NCI-H526 (cell line): ENCODE measurements around the gene GALNT15.

ENCODE experiments used
- DNase-seq, 2 experiments: peaks; one replicate each; lab custom pipeline; 2025; lab: John Stamatoyannopoulos, UW

Gene GALNT15

DNA sequence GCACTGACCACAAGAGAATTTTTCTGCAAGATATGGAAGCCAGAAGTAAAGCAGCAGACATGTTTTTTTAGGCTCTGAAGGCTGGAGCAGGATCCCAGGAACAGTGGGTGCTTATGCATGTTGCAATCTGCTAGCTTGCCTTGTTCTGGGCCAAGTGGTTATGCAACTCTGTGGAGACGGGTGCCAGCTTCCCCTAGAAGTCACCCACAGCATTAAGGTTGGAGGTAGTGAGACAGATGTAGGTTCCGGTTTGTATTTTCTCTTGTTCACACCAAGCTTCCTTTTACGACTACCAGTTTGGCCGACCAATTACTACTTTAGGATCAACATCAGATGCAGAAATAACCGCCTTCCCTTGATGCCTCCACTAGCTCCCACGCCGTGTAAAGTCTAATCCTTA, 79.1 kb downstream of the GALNT15 start:
- DNase-seq: no peak

DNA sequence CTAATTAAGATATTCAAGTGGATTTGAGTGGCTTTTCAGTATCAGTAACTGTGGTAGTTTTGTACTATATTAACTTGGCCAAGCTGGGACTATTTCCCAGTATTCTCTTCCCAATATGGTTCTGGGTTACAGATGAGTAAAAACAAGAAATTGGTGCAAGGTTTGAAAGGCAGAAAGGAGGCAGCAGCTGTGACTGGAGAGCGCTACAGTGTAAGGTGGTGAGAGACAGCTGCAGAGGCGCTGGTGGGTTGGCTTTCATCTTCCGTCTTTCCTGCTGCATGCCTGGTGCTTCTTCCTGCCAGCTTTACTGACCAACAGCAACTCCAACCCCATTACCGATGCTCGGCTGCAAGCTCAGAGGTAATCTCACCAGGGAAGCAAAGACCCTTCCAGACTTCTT, 80.4 kb downstream of the GALNT15 start:
- DNase-seq: no peak

- no peak for DNase-seq
Observed at GRCh38 chr3:16255326-16255725, 80.8 kb downstream of the GALNT15 start.

- no peak for DNase-seq
Observed at GRCh38 chr3:16255726-16256125, 81.2 kb downstream of the GALNT15 start.

DNA sequence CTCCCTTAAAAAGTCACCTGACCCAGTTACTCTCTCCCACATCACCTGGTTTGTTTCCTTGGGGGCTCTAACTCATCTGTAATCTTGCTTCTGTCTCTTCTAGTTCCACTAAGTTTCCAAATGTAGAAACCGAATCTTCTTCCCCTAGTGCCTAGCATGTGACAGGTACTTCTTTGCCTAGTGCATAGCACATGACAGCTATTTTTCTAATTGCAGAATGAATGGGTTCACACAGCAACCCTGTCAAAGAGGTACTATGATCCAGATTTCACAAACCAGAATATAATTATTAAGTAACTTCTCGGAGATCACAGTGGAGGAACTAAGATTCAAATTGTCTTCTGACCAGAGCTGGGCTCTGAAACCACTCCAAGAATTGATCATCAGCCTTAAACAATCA, 82.8 kb downstream of the GALNT15 start:
- DNase-seq: no peak

GRCh38 chr3:16258177-16258576, 83.7 kb downstream of the GALNT15 start:
- no peak for DNase-seq

GRCh38 chr3:16258866-16259265, 84.4 kb downstream of the GALNT15 start:
- no peak for DNase-seq

DNA sequence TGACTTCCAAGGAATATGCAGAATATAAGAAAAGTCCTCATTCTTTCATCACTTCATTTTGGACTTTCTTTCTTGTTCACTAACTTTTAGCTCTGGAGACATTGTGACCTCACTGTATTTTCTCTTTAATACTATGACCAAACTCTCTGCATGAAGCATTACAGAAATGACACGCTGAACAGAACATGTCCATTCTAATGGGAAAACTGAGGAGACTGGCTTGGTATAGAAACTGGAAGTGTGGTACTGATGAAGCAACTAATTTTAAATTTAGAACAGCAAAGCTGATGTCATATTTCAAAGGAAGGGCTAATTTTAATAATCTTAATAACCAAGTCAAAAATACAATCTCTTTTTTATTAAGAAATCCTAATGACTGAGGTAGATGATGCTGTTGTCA, 85.6 kb downstream of the GALNT15 start:
- no peak for DNase-seq

DNA sequence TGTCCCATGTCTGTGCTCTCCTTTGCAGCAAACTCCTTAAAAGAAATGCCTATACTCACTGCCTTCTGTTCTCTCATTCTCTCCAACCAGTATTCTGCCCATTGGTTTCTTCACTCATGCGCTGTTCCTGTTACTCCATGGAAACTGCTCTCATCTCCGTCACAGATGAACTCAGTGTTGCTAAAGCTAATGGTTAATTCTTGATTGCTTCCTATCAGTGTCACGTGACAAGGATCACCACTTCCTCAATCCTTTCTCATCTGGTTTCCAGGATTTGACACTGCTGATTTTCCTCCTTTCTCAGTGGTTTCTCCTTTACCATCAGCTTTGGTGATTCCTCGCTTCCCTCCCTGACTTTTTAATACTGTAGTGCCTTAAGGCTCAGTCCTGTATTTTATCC, 87.7 kb downstream of the GALNT15 start:
- no peak for DNase-seq

- no peak for DNase-seq
Observed at GRCh38 chr3:16264174-16264707, 89.8 kb downstream of the GALNT15 start.

GRCh38 chr3:16264708-16265454, 90.4 kb downstream of the GALNT15 start, which contains the start of the genes DPH3 and OXNAD1:
Gene DPH3, minus strand, starts transcription at chr3:16264943. Its CDS starts 67 bp downstream, at chr3:16264876.
Gene OXNAD1, plus strand, starts transcription at chr3:16265212. Its CDS starts 5,741 bp downstream, at chr3:16270953.
- peak; percentile 98 to 99 for DNase-seq

GRCh38 chr3:16265455-16265786, 90.9 kb downstream of the GALNT15 start:
- no peak for DNase-seq

GRCh38 chr3:16266714-16267113, 92.2 kb downstream of the GALNT15 start:
- no peak for DNase-seq

GRCh38 chr3:16270855-16271254, 96.4 kb downstream of the GALNT15 start:
- DNase-seq: no peak

GRCh38 chr3:16272588-16272987, 98.1 kb downstream of the GALNT15 start:
- DNase-seq: no peak

GRCh38 chr3:16273867-16274266, 99.4 kb downstream of the GALNT15 start:
- no peak for DNase-seq

- no peak for DNase-seq
Observed at GRCh38 chr3:16277471-16277870, 103.0 kb downstream of the GALNT15 start.

GRCh38 chr3:16279010-16279801, 104.7 kb downstream of the GALNT15 start:
- DNase-seq: no peak

DNA sequence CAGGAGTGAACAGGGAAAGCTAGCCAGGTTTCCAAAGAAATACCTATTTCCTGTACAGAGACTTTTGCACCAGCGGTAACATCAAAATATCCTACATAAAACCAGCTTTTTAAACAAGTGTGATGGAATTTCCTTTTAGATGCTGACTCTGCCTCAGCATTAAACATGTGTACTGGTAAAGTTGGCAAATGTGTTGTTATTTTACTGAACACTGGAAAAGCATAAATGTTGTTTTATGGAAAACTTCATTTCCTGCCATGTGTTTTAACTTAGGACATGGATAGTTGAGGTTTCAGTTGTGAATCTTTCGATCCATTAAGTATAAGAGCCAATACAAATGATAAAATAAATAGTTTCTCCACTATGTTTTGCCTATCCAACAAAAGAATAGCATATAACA, 106.2 kb downstream of the GALNT15 start:
- DNase-seq: no peak
